Spleen (tissue), 11 donors: ENCODE results near the gene NTN1. TPM values are rescaled to one million over a fixed set of nuclear protein-coding genes. Genes with fewer than 3 reads are reported as not detected.
"Not testable (repeated sequence)": the region's sequence is repeated elsewhere in the genome, so short reads cannot be mapped to it uniquely, and the experiment has no call there.

ENCODE experiments used
- DNase-seq: peaks from one replicate; pipeline ENCODE4 v3.0.0-alpha.2; 2020
- H3K27ac ChIP-seq, 8 donors: fragments of 200-600 bp; sonication (generic) in 7 of 8; 1 replicate in 4 of 8; 2 replicates in 4 of 8; pipeline versions ENCODE4 v1.5.0 to v1.8.0; 2016 to 2021; ENCODE audit warnings: inconsistent platforms in 4 of 8, mild to moderate bottlenecking in 4 of 8, moderate library complexity in 1 of 8
- H3K27me3 ChIP-seq, 7 donors: fragments of 200-600 bp; sonication (generic) in 6 of 7; replicated peaks in 1 of 7; 1 replicate in 4 of 7; 2 replicates in 3 of 7; pipeline versions ENCODE4 v1.5.0 to v1.8.0; 2016 to 2021; ENCODE audit warnings: inconsistent platforms in 3 of 7, mild to moderate bottlenecking in 1 of 7
- H3K36me3 ChIP-seq, 6 donors: fragments of 200-600 bp; sonication (generic) in 5 of 6; 1 replicate in 4 of 6; 2 replicates in 2 of 6; pipeline versions ENCODE4 v1.5.0 to v1.8.0; 2016 to 2021; ENCODE audit warnings: inconsistent platforms in 2 of 6
- H3K4me1 ChIP-seq, 6 donors: fragments of 200-600 bp; sonication (generic) in 5 of 6; 1 replicate in 3 of 6; 2 replicates in 3 of 6; pipeline versions ENCODE4 v1.5.0 to v1.8.0; 2016 to 2021; ENCODE audit warnings: inconsistent platforms in 3 of 6
- H3K4me3 ChIP-seq, 8 donors: fragments of 200-600 bp; sonication (generic) in 7 of 8; 1 replicate in 4 of 8; 2 replicates in 4 of 8; pipeline versions ENCODE4 v1.5.0 to v1.8.0; 2016 to 2021; ENCODE audit warnings: inconsistent platforms in 4 of 8, mild to moderate bottlenecking in 4 of 8, moderate library complexity in 2 of 8
- H3K9me3 ChIP-seq, 8 donors: fragments of 200-600 bp; sonication (generic) in 7 of 8; 1 replicate in 4 of 8; 2 replicates in 4 of 8; pipeline versions ENCODE4 v1.5.0 to v1.8.0; 2016 to 2021; ENCODE audit warnings: inconsistent platforms in 4 of 8
- POLR2A ChIP-seq, 3 donors: fragments of 450-650 bp; IDR thresholded peaks; one replicate each; pipeline ENCODE4 v1.5.1; 2017; ENCODE audit warnings: antibody characterized with exemption in 3 of 3, mild to moderate bottlenecking in 1 of 3
- POLR2AphosphoS5 ChIP-seq, 3 donors: sonication (generic); formaldehyde crosslinking; IDR thresholded peaks; one replicate each; pipeline ENCODE4 v1.5.1; 2017; ENCODE audit warnings: antibody characterized with exemption in 3 of 3
- WGBS, 5 donors: extraction: QIAGEN DNeasy Blood & Tissue Kit in 3 of 5; methylation state at CpG; one replicate each; pipeline versions ENCODE4 v1.1.5 to v1.1.7; 2013 to 2018; 5-methylcytosine and 5-hydroxymethylcytosine counted together
- intact Hi-C: fragments of 100-400 bp; cut with DNase I; formaldehyde crosslinking; loops from one replicate; pipeline ENCODE4 v1.15.0; 2023; ENCODE audit warnings: low total_unique reads
- polyA plus RNA-seq, 3 donors: library from polyadenylated mRNA; stranded (reverse); fragments of 200-250 nt; gene quantifications; one replicate each; pipeline ENCODE4 v1.2.1, GENCODE V29; 2013
- total RNA-seq, 7 donors: library from RNA; depleted of rRNA in 3 of 7; stranded (reverse); fragments of >200 nt in 3 of 7; fragmentation: NEBNext Ultra II Directional in 4 of 7; extraction: Animal tissue kit (Norgen Biotek cat#: 25700) in 4 of 7; gene quantifications; one replicate each; pipeline versions ENCODE4 v1.1.0 to v1.2.1, GENCODE V29; 2016 to 2021
- TF ChIP-seq, protein P1 (sequence below), 11 experiments: fragments of 200-600 bp in 7 of 11; fragments of 450-650 bp in 4 of 11; sonication (generic) in 4 of 11; IDR thresholded peaks in 8 of 11; conservative IDR thresholded peaks in 3 of 11; 1 replicate in 7 of 11; 2 replicates in 4 of 11; pipeline versions ENCODE4 v1.4.0 to v1.8.0; 2016 to 2021; ENCODE audit warnings: antibody characterized with exemption in 11 of 11, inconsistent platforms in 4 of 11, mild to moderate bottlenecking in 1 of 11
- donor health status: healthy with polysubstance abuse.
- donor health status: DM: no; HTN: no; CAD: no; lungs with moderate emphysema.
- donor health status: DM: no; HTN: no; CAD: no.
- donor health status: Bipolar disorder and iron deficiency.
- donor health status: healthy.
- donor health status: DM: no; HTN: no; CAD: no.
- donor health status: DM: yes; HTN: yes; CAD: no.

NTN1 gene
- total and polyA plus RNA-seq, 10 donors, result 0.07 to 0.43 (median 0.23) TPM; not detected in 2

DNA sequence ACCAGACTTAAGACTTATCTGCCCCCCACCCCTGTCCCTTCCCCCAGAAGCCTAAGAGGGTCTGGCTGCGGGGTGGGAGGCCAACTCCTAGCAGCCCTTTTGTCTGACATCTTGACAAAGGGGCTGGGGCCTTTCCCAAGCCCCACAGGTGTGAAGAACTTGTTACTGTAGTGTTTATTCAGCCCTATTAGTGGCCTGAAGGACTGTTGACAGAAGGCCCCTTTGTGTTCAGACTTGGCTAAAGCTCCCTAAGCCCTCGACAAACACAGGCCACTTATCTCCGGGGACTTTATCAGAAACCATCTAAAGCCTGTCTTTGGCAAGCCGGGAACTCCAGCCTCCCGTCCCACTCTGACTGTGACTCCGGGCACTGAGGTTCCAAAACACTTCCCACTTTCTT lies 129.8 kb downstream of the NTN1 start:
- DNase-seq, result no peak
- intact Hi-C loops, result no loop called here
- no peaks in the 10 kb centered on the region for H3K4me1 ChIP-seq
- peaks cover 0 to 27% (median 0%) of the 10 kb centered on the region in 7 donors for H3K27me3 ChIP-seq
- H3K9me3 ChIP-seq, result no peaks in the 10 kb centered on the region
- no peak overlapping the region for H3K27ac ChIP-seq
- TF ChIP-seq, protein P1, sequence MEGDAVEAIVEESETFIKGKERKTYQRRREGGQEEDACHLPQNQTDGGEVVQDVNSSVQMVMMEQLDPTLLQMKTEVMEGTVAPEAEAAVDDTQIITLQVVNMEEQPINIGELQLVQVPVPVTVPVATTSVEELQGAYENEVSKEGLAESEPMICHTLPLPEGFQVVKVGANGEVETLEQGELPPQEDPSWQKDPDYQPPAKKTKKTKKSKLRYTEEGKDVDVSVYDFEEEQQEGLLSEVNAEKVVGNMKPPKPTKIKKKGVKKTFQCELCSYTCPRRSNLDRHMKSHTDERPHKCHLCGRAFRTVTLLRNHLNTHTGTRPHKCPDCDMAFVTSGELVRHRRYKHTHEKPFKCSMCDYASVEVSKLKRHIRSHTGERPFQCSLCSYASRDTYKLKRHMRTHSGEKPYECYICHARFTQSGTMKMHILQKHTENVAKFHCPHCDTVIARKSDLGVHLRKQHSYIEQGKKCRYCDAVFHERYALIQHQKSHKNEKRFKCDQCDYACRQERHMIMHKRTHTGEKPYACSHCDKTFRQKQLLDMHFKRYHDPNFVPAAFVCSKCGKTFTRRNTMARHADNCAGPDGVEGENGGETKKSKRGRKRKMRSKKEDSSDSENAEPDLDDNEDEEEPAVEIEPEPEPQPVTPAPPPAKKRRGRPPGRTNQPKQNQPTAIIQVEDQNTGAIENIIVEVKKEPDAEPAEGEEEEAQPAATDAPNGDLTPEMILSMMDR (IDR thresholded peaks at IDR 0.05 in 8 of 11, conservative IDR thresholded peaks at IDR 0.05 in 3 of 11), result no peak
- TF ChIP-seq POLR2A (IDR thresholded peaks at IDR 0.05), result no peak
- no peak for TF ChIP-seq POLR2AphosphoS5 (IDR thresholded peaks at IDR 0.05)
- no peaks in the 10 kb centered on the region for H3K36me3 ChIP-seq
- WGBS, 5 donors, result 70 to 86% (median 80%) methylated on average over 6 of the region's 6 CpGs
- H3K4me3 ChIP-seq, result no peak overlapping the region

DNA sequence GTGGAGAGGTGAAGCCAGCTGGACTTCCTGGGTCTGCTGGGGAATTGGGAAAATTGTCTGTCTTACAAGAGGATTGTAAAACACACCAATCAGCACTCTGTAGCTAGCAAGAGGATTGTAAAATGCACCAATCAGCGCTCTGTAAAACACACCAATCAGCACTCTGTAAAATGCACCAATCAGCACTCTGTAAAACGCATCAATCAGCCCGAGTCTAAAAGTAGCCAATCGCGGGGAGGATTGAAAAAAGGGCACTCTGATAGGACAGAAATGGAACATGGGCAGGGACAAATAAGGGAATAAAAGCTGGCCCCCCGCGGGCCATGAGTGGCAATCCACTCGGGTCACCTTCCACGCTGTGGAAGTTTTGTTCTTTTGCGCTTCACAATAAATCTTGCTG lies 130.4 kb downstream of the NTN1 start:
- intact Hi-C loops, result not testable (repeated sequence)

DNA sequence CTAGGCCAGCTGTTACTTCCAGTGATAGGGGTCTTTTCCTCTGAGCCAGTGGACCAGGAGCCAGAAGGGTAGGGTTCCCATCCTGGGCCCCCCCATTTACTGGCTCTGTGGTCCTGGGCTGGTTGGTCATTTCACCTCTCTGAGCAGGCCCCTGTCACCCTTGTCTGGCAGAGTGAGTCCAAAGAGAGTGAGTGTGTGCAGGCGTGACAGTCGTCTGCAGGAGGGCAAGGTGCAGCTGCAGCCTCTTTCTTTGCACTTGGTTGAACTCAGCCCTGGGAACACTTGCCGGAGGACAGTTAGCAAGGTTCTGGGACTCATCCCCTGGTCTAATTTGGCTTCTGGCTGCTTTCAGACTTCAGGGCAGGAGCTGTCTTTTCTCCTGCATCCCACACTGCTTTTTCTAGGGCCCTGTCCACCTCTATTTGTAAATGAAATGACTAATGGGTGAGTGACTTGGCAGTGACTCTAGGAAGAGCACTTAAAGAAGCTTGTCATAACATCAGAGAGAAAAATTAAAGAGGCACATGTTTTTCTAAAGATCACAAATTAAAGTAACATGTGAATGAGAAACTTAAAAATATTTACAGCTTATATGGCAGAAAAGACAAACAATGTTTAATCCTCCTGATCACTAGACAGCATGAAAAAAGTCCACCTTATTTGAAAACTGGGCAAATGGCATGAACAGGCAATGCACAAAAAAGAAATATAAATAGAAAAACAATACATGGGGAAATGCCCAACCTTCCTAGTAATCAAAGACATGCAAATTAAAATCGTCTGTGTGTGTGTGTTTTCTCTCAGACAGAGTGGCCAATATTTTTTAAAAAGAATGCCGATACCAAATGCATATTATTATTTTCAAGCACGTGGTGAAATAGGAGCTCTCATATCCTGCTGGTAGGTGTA lies 137.5 kb downstream of the NTN1 start:
- Histone ChIP-seq H3K27me3 (no peaks in the 10 kb centered on the region), H3K4me1 (no peaks in the 10 kb centered on the region), H3K4me3 (no peak overlapping the region), H3K9me3 (peaks cover 0 to 9% (median 0%) of the 10 kb centered on the region in 8 donors), H3K36me3 (no peaks in the 10 kb centered on the region), H3K27ac (no peak overlapping the region)
- intact Hi-C loops, result no loop called here
- TF ChIP-seq POLR2A (IDR thresholded peaks at IDR 0.05) (no peak), POLR2AphosphoS5 (IDR thresholded peaks at IDR 0.05) (no peak)
- TF ChIP-seq, protein P1 (IDR thresholded peaks at IDR 0.05 in 8 of 11, conservative IDR thresholded peaks at IDR 0.05 in 3 of 11), result no peak
- WGBS, 5 donors, result 78 to 89% (median 85%) methylated on average over 5 to 6 of the region's 6 CpGs
- DNase-seq, result no peak

More for the DNA sequence above, 130.4 kb downstream of the NTN1 start:
- not testable (repeated sequence) for H3K27ac ChIP-seq, H3K9me3 ChIP-seq, H3K4me3 ChIP-seq, H3K4me1 ChIP-seq, DNase-seq, H3K36me3 ChIP-seq
- H3K27me3 ChIP-seq, result peaks cover 0 to 27% (median 0%) of the 10 kb centered on the region in 7 donors
- WGBS, 5 donors, result 92 to 96% (median 95%) methylated on average over 10 of the region's 10 CpGs

DNA sequence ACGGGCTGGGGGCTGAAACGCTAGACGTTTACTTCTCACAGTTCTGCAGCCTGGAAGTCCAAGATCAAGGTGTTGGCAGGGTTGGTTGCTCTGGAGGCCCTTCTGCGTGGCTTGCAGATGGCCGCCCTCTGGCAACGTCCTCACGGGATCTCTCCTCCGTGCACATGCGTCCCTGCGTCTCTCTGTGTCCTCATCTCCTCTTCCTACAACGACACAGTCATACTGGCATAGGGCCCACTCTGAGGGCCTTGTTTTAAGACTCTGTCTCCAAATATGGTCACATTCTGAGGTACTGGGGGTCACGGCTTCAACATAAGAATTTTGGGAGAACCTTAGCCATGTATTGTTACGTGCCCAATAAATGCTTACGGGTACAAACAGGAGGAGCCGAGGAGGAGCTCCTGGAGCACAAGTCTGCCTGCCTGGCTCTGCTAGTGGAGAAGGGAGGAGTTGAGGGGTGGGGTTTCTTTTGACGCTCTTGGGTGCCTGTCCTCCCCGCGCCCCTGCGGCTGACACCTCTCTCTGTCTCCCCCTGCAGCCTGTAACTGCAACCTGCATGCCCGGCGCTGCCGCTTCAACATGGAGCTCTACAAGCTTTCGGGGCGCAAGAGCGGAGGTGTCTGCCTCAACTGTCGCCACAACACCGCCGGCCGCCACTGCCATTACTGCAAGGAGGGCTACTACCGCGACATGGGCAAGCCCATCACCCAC lies 141.1 kb downstream of the NTN1 start:
- Histone ChIP-seq H3K4me1 (no peaks in the 10 kb centered on the region), H3K27ac (no peak overlapping the region), H3K4me3 (no peak overlapping the region), H3K9me3 (peaks cover 0 to 9% (median 0%) of the 10 kb centered on the region in 8 donors), H3K27me3 (peaks cover 0 to 2% (median 0%) of the 10 kb centered on the region in 7 donors), H3K36me3 (no peaks in the 10 kb centered on the region)
- WGBS, 5 donors, result 84 to 95% (median 94%) methylated on average over 21 to 31 of the region's 31 CpGs
- TF ChIP-seq POLR2A (IDR thresholded peaks at IDR 0.05) (no peak), POLR2AphosphoS5 (IDR thresholded peaks at IDR 0.05) (no peak)
- TF ChIP-seq, protein P1 (IDR thresholded peaks at IDR 0.05 in 8 of 11, conservative IDR thresholded peaks at IDR 0.05 in 3 of 11), result no peak
- DNase-seq, result no peak
- intact Hi-C loops, result no loop called here
